Inflammatory macrophage (primary cell): ENCODE data around the gene MTG2.
A peak's percentile ranks its signal among the peaks of the same experiment; 100 is the strongest.
"Not testable (repeated sequence)": the region's sequence is repeated elsewhere in the genome, so short reads cannot be mapped to it uniquely, and the experiment has no call there.

ENCODE experiments used
- DNase-seq, 2 donors: peaks; one replicate each; pipeline ENCODE4 v3.0.0-alpha.2; 2020 to 2022

The MTG2 gene

DNA sequence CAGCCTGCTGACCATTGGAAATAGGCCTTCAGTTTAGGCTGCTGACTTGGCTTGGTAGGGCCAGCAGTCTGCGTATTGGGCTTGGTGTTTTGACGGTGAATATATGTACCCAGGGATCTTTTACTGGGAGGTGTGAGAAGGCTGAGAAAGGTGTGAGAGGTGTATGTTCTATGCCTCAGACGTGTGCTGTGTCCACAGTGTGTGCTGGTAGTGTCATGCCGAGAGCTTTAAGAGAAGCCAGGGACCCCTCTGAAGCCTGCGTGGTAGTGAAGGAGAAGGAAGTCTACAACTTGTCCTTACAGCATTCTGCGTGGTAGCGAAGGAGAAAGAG is 37.2 kb upstream of the MTG2 start:
- DNase-seq = no peak

DNA sequence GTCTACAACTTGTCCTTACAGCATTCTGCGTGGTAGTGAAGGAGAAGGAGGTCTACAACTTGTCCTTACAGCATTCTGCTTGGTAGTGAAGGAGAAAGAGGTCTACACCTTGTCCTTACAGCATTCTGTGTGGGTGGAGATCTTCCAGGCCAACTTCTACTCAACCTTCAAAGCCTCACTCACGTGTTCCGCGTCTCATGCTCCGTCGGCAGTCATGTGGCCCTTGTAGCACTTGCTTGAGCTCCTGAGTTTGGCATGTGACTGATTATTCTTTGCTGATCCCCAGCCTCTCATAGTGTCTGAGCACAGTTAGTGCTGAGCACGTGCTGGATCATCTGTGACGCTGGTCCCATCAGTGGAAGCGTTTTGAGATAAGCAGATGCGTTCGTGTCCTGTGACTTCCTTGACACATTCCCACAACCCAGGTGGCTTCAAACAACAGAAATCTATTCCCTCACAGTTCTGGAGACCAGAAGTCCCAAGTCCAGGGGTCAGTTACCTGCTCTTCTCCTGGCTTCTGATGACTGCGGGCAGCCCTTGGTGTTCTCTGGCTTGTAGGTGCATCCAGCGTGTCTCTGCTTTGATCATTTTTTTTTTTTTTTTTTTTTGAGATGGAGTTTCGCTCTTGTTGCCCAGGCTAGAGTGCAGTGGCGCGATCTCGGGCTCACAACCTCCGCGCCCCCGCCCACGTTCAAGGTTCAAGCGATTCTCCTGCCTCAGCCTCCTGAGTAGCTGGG is 36.6 kb upstream of the MTG2 start:
- DNase-seq = no peak

DNA sequence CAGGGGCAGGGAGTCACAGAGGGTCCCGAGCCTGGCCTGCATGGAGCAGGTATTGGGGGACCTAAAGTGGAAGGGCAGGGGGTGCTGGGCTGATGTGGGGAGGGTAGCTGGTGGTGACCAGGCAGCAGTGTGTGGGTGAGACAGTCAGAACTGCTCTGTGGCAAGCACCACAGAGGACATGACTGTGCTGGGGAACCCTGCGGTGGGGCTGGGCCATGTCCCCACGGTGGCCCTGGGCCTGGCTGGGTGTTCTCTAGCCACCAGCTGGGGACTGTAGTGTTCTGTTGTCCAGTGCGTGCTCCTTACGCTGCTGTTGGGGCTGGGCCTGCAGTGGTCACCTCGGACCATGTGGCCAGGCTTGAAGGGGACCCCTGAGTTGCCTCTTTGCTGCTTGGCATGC is 35.7 kb upstream of the MTG2 start:
- DNase-seq = no peak

DNA sequence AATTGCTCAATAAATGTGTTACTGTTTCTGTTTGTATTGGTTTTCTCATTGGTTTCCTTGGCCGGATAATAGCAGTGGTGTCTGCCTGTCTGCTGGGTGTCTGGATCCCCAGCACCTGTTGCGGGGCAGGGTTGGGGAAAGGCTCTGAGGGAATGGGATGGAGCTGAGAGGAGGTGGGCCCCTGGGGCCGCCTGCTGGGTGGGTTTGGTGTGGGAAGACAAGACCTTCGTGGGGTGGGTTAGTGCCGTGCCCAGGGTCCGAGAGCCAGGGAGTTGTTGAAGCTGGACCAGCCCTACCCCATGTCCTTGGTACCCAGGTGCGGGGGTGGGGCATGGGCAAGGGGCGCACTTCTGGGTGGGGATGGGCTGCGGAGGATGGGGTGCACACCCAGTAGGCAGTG is 35.3 kb upstream of the MTG2 start:
- no peak for DNase-seq

DNA sequence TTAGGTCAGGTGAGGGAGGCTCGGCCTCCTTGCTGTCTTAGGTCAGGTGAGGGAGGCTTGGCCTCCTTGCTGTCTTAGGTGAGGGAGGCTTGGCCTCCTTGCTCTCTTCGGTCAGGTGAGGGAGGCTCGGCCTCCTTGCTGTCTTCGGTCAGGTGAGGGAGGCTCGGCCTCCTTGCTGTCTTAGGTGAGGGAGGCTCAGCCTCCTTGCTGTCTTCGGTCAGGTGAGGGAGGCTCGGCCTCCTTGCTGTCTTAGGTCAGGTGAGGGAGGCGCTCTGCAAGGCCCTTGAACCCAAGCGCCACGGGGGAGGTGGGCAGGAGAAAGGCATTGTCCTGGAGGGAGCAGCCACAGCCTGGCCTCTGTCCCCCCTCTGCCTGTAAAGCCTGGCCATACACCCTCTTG is 34.4 kb upstream of the MTG2 start:
- not testable (repeated sequence) for DNase-seq

GRCh38 chr20:62148908-62149314 is 33.9 kb upstream of the MTG2 start:
- DNase-seq = no peak

GRCh38 chr20:62149532-62150309 is 33.1 kb upstream of the MTG2 start:
- no peak for DNase-seq

DNA sequence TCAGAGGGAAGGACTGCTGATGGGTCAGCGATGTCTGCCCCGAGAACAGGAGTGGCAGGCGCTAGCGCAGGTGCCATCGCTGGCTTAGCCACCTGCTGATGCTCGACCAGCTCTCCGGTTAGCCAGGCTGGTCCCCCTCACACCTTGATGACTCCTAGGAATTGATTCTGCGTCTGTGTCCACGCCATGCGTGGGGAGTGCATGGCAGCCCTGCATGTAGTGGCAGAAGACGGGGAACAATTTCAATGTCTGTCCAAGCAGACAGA is 32.6 kb upstream of the MTG2 start:
- DNase-seq = no peak

- DNase-seq = no peak
These were observed 31.6 kb upstream of the MTG2 start for GRCh38 chr20:62151225-62151624.

- no peak for DNase-seq
These were observed 30.9 kb upstream of the MTG2 start for GRCh38 chr20:62151835-62152364.

GRCh38 chr20:62155428-62156253 is 27.2 kb upstream of the MTG2 start:
- DNase-seq = no peak

- DNase-seq = no peak
These were observed 26.6 kb upstream of the MTG2 start for GRCh38 chr20:62156254-62156556.

- DNase-seq = peak; percentile 39 to 52
These were observed 26.0 kb upstream of the MTG2 start for GRCh38 chr20:62156592-62157386.

DNA sequence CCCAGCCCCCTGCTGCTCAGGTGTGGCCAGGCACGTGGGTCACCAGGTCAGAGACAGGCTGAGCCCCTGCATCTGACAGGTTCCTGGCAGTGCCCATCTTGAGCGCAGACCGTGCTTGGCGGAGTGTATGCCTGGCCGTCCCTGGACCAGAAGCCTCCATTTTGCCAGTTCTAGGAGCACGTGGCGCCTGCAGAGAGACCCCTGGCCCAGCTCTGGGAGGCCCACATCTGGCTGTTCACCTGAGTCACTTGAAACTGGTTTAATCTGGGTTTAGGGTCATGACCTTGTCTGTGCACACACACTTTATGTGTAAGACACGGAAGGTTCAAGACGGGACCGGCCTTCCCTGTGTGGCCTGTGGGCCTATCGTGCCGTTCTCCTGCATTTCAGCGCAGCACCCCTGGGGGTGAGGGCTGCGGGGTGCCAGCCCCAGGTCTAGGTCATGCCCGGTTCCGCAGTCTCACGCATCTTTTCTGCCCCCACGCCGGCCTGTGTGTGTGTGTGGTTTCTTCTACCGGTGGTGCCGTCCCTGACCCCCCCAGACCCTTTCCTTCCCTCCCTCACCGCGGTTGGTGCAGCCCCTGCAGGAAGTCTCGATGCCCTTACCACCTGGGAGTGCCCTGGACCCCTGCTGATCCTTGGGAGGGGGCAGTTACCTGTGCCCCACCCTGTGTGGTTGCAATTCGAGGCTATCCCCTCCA is 25.3 kb upstream of the MTG2 start:
- DNase-seq = no peak

DNA sequence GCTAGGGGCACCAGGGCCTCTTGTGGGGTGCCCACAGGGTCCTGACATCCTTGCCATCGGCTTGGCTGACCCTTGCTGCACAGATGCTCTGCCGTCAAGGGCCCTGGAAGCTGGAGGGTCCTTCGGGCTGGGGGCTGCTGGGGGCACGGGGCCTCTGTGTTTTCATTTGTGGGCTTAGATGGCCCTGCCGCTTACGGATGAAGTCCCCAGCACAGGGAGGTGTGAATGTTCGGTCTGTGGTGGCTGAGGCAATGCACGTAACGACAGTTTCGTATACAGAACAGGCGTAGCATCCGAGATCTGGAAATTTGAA is 24.8 kb upstream of the MTG2 start:
- no peak for DNase-seq

DNA sequence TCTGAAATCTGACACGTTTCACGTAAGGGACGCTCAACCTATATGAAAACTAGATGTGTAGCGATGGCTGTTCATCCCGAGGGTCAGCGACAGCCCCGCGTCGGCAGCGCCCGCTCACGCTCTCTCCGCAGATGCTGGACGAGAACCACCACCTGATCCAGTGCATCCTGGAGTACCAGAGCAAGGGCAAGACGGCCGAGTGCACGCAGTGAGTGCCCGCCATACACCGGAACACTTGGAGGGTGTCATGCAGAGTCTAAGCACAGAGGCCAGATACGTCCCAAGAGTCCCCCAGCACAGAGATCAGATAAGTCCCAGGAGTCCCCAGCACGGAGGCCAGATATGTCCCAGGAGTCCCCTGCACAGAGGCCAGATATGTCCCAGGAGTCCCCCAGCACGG is 24.3 kb upstream of the MTG2 start:
- no peak for DNase-seq

DNA sequence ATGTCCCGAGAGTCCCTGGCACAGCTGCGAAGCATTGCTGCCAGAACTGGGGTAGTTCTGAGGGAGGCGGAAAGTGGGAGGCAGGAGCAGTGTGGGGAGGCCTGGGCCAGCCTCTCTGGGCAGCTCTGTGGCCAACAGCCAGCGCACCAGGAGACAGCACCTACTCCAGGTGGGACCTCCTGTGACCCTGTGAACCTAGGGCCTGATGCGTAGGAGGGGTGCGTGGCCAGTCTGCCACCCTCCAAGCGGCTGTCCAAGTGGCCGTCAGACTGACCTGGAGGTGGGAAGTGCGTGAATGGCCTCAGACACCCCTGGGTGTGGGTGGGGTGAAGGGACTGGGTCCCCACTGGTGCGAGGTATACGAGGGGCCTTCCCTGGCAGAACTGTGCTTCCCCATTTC is 23.8 kb upstream of the MTG2 start:
- DNase-seq = no peak

GRCh38 chr20:62159839-62160238 is 23.0 kb upstream of the MTG2 start:
- no peak for DNase-seq

GRCh38 chr20:62160253-62160652 is 22.6 kb upstream of the MTG2 start:
- DNase-seq = no peak

DNA sequence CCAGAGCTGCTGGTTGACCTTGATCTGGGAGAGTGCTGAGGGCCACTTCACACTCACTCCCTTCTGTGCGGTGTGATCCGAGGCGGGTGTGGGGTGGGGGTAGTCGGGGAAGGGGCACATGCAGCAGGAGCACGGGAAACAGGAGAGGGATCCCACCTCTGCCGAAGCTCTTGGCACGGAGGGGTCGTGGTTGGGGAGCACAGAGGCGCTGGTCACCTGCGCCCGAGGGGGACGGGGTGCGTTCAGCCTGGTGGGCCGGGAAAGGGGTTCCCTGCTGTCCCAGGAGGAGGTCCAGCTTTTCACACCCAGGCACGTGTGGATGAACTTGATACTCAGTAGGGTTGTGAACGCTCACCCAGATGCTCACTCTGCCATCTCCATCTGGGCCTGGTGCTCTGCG is 22.0 kb upstream of the MTG2 start:
- no peak for DNase-seq

- DNase-seq = no peak
These were observed 21.5 kb upstream of the MTG2 start for GRCh38 chr20:62161347-62161746.

- no peak for DNase-seq
These were observed 19.9 kb upstream of the MTG2 start for GRCh38 chr20:62162765-62163484.
